Measurements from ENCODE around the gene IKZF4. TPM values are rescaled to one million over a fixed set of nuclear protein-coding genes. Genes with fewer than 3 reads are reported as not detected.

The IKZF4 gene
- total RNA-seq (2013; cell fraction: nucleolus; rRNA removed) = 6.5 and 7.1 TPM in 2 replicates
- total RNA-seq (2014; rRNA removed) (0.79 and 1.1 TPM in 2 replicates), total RNA-seq (2014; rRNA removed; fragmentation: Illumina TruSeq; extraction: Trizol) (0.89 and 0.92 TPM in 2 replicates), total RNA-seq (2021) (4.6 and 5.8 TPM in 2 replicates), polyA plus RNA-seq (2011; rRNA removed) (2.2 and 2.9 TPM in 2 replicates), polyA plus RNA-seq (2014; fragmentation: Illumina TruSeq; extraction: Trizol) (4.9 and 5.5 TPM in 2 replicates), polyA plus RNA-seq (2014; fragmentation: Nextera tagmentation; extraction: Ambion mirVana) (1 to 10 TPM in 1 of 2 experiments, under 1 TPM in 1; 0.74 to 1.2 TPM), polyA plus RNA-seq (2014; rRNA removed) (2.8 and 3.8 TPM in 2 replicates), polyA plus RNA-seq (2016; fragmentation: Nextera tagmentation; extraction: Ambion mirVana) (under 1 TPM; 0.91 to 0.93 TPM), polyA minus RNA-seq (2011; rRNA and poly(A)+ RNA removed) (1.4 and 3.0 TPM in 2 replicates), Bru-seq, nascent RNA (percentile 54 among the genes with signal in this experiment), BruChase-seq, experiment 1, labeled RNA remaining after a 6-hour chase (percentile 71 among the genes with signal in this experiment), BruChase-seq, experiment 2, labeled RNA remaining after a 2-hour chase (percentile 65 among the genes with signal in this experiment)
- polyA plus RNA-seq (2011; ENCODE audit: low read depth) = 1.6 TPM
- 2.8 and 4.0 TPM in 2 replicates for polyA plus RNA-seq (2011; cell fraction: cytosol; rRNA removed)
- 7.1 and 7.3 TPM in 2 replicates for polyA plus RNA-seq (2011; cell fraction: nucleus; rRNA removed)
- polyA plus RNA-seq (2012) = 2.0 and 2.9 TPM in 2 replicates
- polyA minus RNA-seq (2011; cell fraction: cytosol; rRNA and poly(A)+ RNA removed) = 1.3 and 1.7 TPM in 2 replicates
- polyA minus RNA-seq (2011; cell fraction: nucleus; rRNA and poly(A)+ RNA removed) = 1.1 and 1.7 TPM in 2 replicates
- long read RNA-seq, experiment 1 = 0 reads
- long read RNA-seq, experiment 2, partial matches to known transcripts = 0 of 1 reads
- long read RNA-seq, experiment 2, other reads (novel, unspliced or antisense) = 1 of 1 reads

- CTCF ChIA-PET = interaction anchor here (2.3 kb wide), 1 partner anchor 9 kb away, joined by 8 read pairs; no protein-coding TSS in a partner anchor
- FAIRE-seq = no peak
- peak within 1 kb of the TSS; percentile 23 for H2AFZ ChIP-seq (ENCODE audit: control insufficient read depth, low read depth, low read length)
These were observed at the start of gene IKZF4 for GRCh38 chr12:56020423-56021184. IKZF4 (plus strand) TSS chr12:56021043; CDS start chr12:56021494, 451 bp downstream.

More at GRCh38 chr12:56020423-56021184, at the start of gene IKZF4:
- ChIA-PET RAD21 (ENCODE audit: unreplicated experiment) (no interaction called here), POLR2A (interaction anchor here (1.5 kb wide), 1 partner anchor 23 kb away, joined by 4 read pairs; the partner anchor contains the start of gene SUOX), SMC1A (ENCODE audit: uncharacterized antibody, unreplicated experiment) (interaction anchor here (2.1 kb wide), 1 partner anchor 8 kb away, joined by 7 read pairs; no protein-coding TSS in a partner anchor)
- Histone ChIP-seq H3K4me1 (ENCODE audit: control insufficient read depth, insufficient read depth, low read length) (peaks cover 7% of the 10 kb centered on the region), H3K27ac (ENCODE audit: control insufficient read depth, insufficient read depth) (no peak within 1 kb of the TSS), H3K27me3 (replicated peaks in 1 of 2; ENCODE audit: control insufficient read depth in 2 of 2, insufficient read depth in 2 of 2, low read length in 1 of 2) (no peaks in the 10 kb centered on the region), H3K79me2 (ENCODE audit: control insufficient read depth, insufficient read depth, low read length) (no peaks in the 10 kb centered on the region), H3K36me3 (ENCODE audit: control insufficient read depth in 2 of 2, insufficient read depth in 2 of 2, low read length in 1 of 2) (no peaks in the 10 kb centered on the region), H3K4me2 (ENCODE audit: control insufficient read depth, insufficient read depth) (no peak within 1 kb of the TSS), H3K4me3 (no peak within 1 kb of the TSS), H3K9me3 (replicated peaks; ENCODE audit: control insufficient read depth, insufficient read depth, low read length) (no peaks in the 10 kb centered on the region), H4K20me1 (ENCODE audit: control insufficient read depth, insufficient read depth) (no peaks in the 10 kb centered on the region), H3K9ac (ENCODE audit: control insufficient read depth, insufficient read depth, low read length) (no peak within 1 kb of the TSS)
- ATAC-seq (peak; percentile 27; the same call in 2 of the 3 replicates), DNase-seq (ENCODE audit: low read depth, low spot score) (no peak)
- in situ Hi-C loops (cut with MboI) = no loop called here
- TF ChIP-seq BHLHE40 (IDR thresholded peaks at IDR 0.05; ENCODE audit: borderline replicate concordance in 1 of 2, low read depth in 2 of 2, low read length in 1 of 2) = no peak
- TF ChIP-seq SPI1 (IDR thresholded peaks at IDR 0.05; ENCODE audit: borderline replicate concordance, insufficient read depth, low read depth, low read length) = peak; percentile 47; the same call in 1 of the 2 replicates
- intact Hi-C loops (cut with micrococcal nuclease; ENCODE audit: unreplicated experiment) = no loop called here
- WGBS (ENCODE audit: insufficient coverage, insufficient replicate concordance, low lambda C conversion rate, missing lambda C conversion rate) = 39% methylated on average over 9 of the region's 10 CpGs
- BruUV-seq (replicated peaks) = no TSS peak

Data from GM12878 (cell line).